Caco-2 (cell line): ENCODE measurements around the gene TP53BP1. TPM values are rescaled to one million over a fixed set of nuclear protein-coding genes. Genes with fewer than 3 reads are reported as not detected.

Experiments
- BruUV-seq: library from RNA; stranded (reverse); fragments of 400-500 nt; replicated peaks from 2 replicates; lab custom pipeline; 2021; lab: Mats Ljungman, UMichigan
- CTCF ChIA-PET: fragments of 300-600 bp; sonication (Branson Sonifier 250); formaldehyde crosslinking; loops from one replicate; lab custom pipeline; 2022; ENCODE audit warnings: antibody characterized with exemption; lab: Charles Lee
- POLR2A ChIA-PET: fragments of 300-600 bp; sonication (Branson Sonifier 250); formaldehyde crosslinking; loops from one replicate; lab custom pipeline; 2022; ENCODE audit warnings: antibody characterized with exemption; lab: Charles Lee
- DNase-seq, 2 experiments: peaks; one replicate each; pipeline versions ENCODE4 v3.0.0 to v3.0.0-alpha.2; 2020 to 2022
- H3K27me3 ChIP-seq: replicated peaks from 2 replicates; pipeline ENCODE4 v1.6.0; 2011; ENCODE audit warnings: low read length; ENCODE audit not compliant: control insufficient read depth, insufficient read depth
- H3K36me3 ChIP-seq: 2 replicates; pipeline ENCODE4 v1.5.1; 2011; ENCODE audit warnings: low read length; ENCODE audit not compliant: control insufficient read depth, insufficient read depth
- H3K4me1 ChIP-seq: fragments of 250-450 bp; sonication (Bioruptor Pico); 2 replicates; pipeline ENCODE4 v1.5.1; 2020; ENCODE audit warnings: mild to moderate bottlenecking
- H3K4me3 ChIP-seq: 2 replicates; pipeline ENCODE4 v1.5.1; 2011; ENCODE audit warnings: low read depth, mild to moderate bottlenecking, control low read depth, low read length
- H3K9me3 ChIP-seq: fragments of 250-450 bp; sonication (Bioruptor Pico); 2 replicates; pipeline ENCODE4 v1.5.1; 2020; ENCODE audit warnings: mild to moderate bottlenecking, moderate library complexity
- H3K27ac Mint-ChIP-seq: one replicate; pipeline ENCODE4 v1.8.0; 2022; ENCODE audit warnings: mixed read lengths; ENCODE audit not compliant: unreplicated experiment
- H3K27me3 Mint-ChIP-seq: one replicate; pipeline ENCODE4 v1.8.0; 2022; ENCODE audit warnings: mixed read lengths; ENCODE audit not compliant: insufficient read depth, unreplicated experiment
- H3K36me3 Mint-ChIP-seq: one replicate; pipeline ENCODE4 v1.8.0; 2022; ENCODE audit warnings: mild to moderate bottlenecking, mixed read lengths; ENCODE audit not compliant: insufficient read depth, unreplicated experiment
- H3K4me1 Mint-ChIP-seq: one replicate; pipeline ENCODE4 v1.8.0; 2022; ENCODE audit warnings: low read depth, mixed read lengths; ENCODE audit not compliant: unreplicated experiment
- H3K4me3 Mint-ChIP-seq: one replicate; pipeline ENCODE4 v1.8.0; 2022; ENCODE audit warnings: mild to moderate bottlenecking, moderate library complexity, mixed read lengths; ENCODE audit not compliant: unreplicated experiment
- H3K9me3 Mint-ChIP-seq: one replicate; pipeline ENCODE4 v1.8.0; 2022; ENCODE audit warnings: mixed read lengths; ENCODE audit not compliant: unreplicated experiment
- CTCF ChIP-seq, 2 experiments: fragments of 200-600 bp in 1 of 2; IDR thresholded peaks; 1 replicate in 1 of 2; 2 replicates in 1 of 2; pipeline versions ENCODE4 v1.5.1 to v1.8.0; 2011 to 2022; ENCODE audit warnings: antibody characterized with exemption in 1 of 2, control low read depth in 1 of 2, inconsistent platforms in 1 of 2, low read depth in 1 of 2, low read length in 1 of 2, mild to moderate bottlenecking in 1 of 2, moderate library complexity in 1 of 2; ENCODE audit not compliant: insufficient read depth in 1 of 2, severe bottlenecking in 1 of 2, unreplicated experiment in 1 of 2
- intact Hi-C: fragments of 100-400 bp; cut with micrococcal nuclease; formaldehyde crosslinking; loops from one replicate; pipeline ENCODE4 v1.10.0; 2022; ENCODE audit not compliant: unreplicated experiment
- total RNA-seq: library from RNA; stranded (reverse); gene quantifications from 2 replicates; pipeline ENCODE4 v1.2.3, GENCODE V29; 2022

TP53BP1 gene
- total RNA-seq, 1 experiment from 2014 or later, result 39.8 TPM

GRCh38 chr15:43463507-43463906, 29.4 kb downstream of the TP53BP1 start:
- no peaks in the 10 kb centered on the region for H3K4me1 ChIP-seq
- POLR2A ChIA-PET, result no interaction called here
- Mint-ChIP-seq H3K36me3 (peaks cover 17% of the 10 kb centered on the region), H3K4me3 (no peak overlapping the region), H3K27me3 (no peaks in the 10 kb centered on the region), H3K4me1 (no peaks in the 10 kb centered on the region), H3K27ac (no peak overlapping the region), H3K9me3 (no peaks in the 10 kb centered on the region)
- intact Hi-C loops, result no loop called here
- H3K36me3 ChIP-seq, result no peaks in the 10 kb centered on the region
- BruUV-seq, result no TSS peak
- no peaks in the 10 kb centered on the region for H3K27me3 ChIP-seq
- no peaks in the 10 kb centered on the region for H3K9me3 ChIP-seq
- H3K4me3 ChIP-seq, result no peak overlapping the region
- no peak for TF ChIP-seq CTCF (IDR thresholded peaks at IDR 0.05; ENCODE audit: insufficient read depth in 1 of 2, low read depth in 1 of 2, low read length in 1 of 2, severe bottlenecking in 1 of 2, unreplicated experiment in 1 of 2)
- CTCF ChIA-PET, result no interaction called here
- no peak for DNase-seq

- Histone ChIP-seq H3K36me3 (no peaks in the 10 kb centered on the region), H3K4me3 (no peak overlapping the region), H3K27me3 (no peaks in the 10 kb centered on the region), H3K4me1 (no peaks in the 10 kb centered on the region), H3K9me3 (no peaks in the 10 kb centered on the region)
- H3K4me1 Mint-ChIP-seq, result no peaks in the 10 kb centered on the region
- TF ChIP-seq CTCF (IDR thresholded peaks at IDR 0.05; ENCODE audit: insufficient read depth in 1 of 2, low read depth in 1 of 2, low read length in 1 of 2, severe bottlenecking in 1 of 2, unreplicated experiment in 1 of 2), result no peak
- peaks cover 16% of the 10 kb centered on the region for H3K36me3 Mint-ChIP-seq
- no peak overlapping the region for H3K4me3 Mint-ChIP-seq
- CTCF ChIA-PET, result no interaction called here
- H3K9me3 Mint-ChIP-seq, result no peaks in the 10 kb centered on the region
- BruUV-seq, result no TSS peak
- H3K27ac Mint-ChIP-seq, result no peak overlapping the region
- DNase-seq, result no peak
- intact Hi-C loops, result no loop called here
- H3K27me3 Mint-ChIP-seq, result no peaks in the 10 kb centered on the region
- POLR2A ChIA-PET, result interaction anchor here (0.6 kb wide), 1 partner anchor 49 kb away, joined by 9 read pairs; no protein-coding TSS in a partner anchor
Measured at GRCh38 chr15:43449981-43450380, 43.0 kb downstream of the TP53BP1 start.

GRCh38 chr15:43446344-43446743, 46.6 kb downstream of the TP53BP1 start:
- BruUV-seq, result no TSS peak
- CTCF ChIA-PET, result no interaction called here

More at GRCh38 chr15:43446344-43446743, 46.6 kb downstream of the TP53BP1 start:
- Mint-ChIP-seq H3K4me3 (no peak overlapping the region), H3K27me3 (no peaks in the 10 kb centered on the region), H3K36me3 (peaks cover 13% of the 10 kb centered on the region), H3K27ac (no peak overlapping the region), H3K4me1 (no peaks in the 10 kb centered on the region), H3K9me3 (no peaks in the 10 kb centered on the region)
- intact Hi-C loops, result no loop called here
- no peak for DNase-seq
- no peak for TF ChIP-seq CTCF (IDR thresholded peaks at IDR 0.05; ENCODE audit: insufficient read depth in 1 of 2, low read depth in 1 of 2, low read length in 1 of 2, severe bottlenecking in 1 of 2, unreplicated experiment in 1 of 2)
- Histone ChIP-seq H3K9me3 (no peaks in the 10 kb centered on the region), H3K4me1 (no peaks in the 10 kb centered on the region), H3K27me3 (no peaks in the 10 kb centered on the region), H3K36me3 (no peaks in the 10 kb centered on the region), H3K4me3 (no peak overlapping the region)
- POLR2A ChIA-PET, result no interaction called here
